GM19328 (cell line): ENCODE results near the gene RHOH.

Experiments used
- ATAC-seq: cut with Tn5 transposase; IDR thresholded peaks from one replicate; pipeline ENCODE4 v1.9.1; 2021; ENCODE audit warnings: mild to moderate bottlenecking, moderate library complexity; ENCODE audit not compliant: unreplicated experiment

The RHOH gene

DNA sequence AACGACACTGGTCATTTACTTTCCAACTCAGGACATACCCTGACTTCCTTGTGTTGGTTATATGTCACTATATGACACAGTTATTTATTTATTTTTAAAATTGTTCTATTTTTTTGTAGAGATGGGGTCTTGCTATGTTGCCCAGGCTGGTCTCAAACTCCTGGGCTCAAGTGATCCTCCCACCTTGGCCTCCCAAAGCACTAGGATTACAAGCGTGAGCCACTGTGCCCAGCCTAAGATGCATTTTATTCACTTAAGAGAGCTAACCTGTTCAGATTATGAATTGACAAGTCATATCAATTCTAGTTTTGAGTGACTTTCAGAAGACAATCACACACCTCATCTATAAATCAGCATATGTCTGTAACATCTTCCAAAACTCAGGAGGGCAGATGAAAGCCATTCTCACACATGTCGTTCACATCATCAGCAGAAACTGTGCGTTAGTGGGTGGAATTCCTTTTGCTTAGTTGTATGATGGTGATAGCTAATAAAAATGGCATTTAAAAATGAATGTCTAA is 9.4 kb upstream of the RHOH start:
- ATAC-seq, result no peak

- ATAC-seq, result no peak
Measured at GRCh38 chr4:40190019-40190418, 6.8 kb upstream of the RHOH start.

DNA sequence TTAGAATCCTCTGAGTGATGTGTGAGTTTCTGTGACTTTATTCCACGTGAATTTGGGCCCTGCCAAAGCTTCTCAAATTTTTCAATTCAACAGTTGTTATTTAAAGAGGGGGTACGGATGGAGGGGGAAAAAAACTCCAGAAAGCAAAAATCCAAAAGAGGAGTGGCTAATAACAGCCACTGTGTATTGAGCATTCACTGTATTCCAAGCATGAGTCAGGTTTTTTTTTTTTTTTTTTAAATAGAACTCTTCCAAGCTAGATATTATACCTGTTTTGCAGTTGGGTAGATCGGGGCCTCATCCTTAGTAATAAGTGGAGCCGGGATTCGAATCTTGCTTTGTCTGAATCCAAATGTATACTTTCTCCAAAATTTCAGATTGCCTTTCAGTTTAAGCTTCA is 6.4 kb upstream of the RHOH start:
- no peak for ATAC-seq

GRCh38 chr4:40190880-40191815 is 5.7 kb upstream of the RHOH start:
- ATAC-seq, result no peak

GRCh38 chr4:40192114-40193015 is 4.5 kb upstream of the RHOH start:
- peak; percentile 35 for ATAC-seq

DNA sequence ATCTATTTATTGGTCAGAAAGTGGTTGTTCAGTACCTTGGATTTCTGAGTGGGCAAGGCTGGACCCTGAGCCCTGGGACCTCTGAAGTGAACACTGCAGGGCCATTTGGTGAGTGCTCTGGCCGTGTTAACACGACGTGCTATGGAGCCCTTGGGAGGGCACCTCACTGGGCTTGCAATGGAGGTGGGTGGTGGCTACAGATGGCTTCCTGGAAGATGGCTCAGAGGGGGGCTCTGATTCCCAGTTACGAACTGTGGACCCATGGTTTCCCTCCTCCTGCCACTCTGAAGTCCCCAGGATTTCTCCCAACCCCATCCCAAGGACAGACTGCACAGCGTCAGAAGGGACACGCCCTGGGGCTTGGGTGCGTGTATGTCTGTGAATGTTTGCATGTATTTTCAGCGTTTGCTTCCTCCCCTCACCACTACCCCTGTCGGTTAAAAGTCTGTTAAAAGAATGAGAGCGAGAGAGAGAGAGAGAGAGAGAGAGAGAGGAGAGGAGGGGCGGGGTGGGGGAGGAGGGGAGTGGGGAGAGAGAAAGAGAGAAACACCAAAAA is 3.7 kb upstream of the RHOH start:
- ATAC-seq, result peak; percentile 27

DNA sequence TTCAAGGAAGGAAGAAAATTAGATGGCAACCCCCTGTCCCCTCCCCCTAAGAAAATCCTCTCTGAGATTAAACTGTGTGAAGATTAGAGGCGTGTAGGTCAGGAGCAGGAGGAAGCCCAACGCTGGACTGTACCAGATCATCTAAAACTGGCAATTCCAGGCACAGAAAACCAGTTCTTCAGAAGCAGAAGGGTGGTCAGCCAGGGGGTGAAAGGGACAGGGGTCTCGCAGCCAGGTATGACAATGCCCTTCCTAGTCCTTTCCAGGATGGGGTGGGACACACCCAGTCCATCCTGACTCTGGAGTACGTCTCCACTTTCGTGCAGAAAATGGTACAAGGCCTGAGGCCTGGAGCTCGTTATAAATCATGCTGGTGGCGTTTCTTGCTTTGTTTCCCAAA is 3.3 kb upstream of the RHOH start:
- no peak for ATAC-seq

- no peak for ATAC-seq
Measured at GRCh38 chr4:40194602-40195161, 2.1 kb upstream of the RHOH start.

DNA sequence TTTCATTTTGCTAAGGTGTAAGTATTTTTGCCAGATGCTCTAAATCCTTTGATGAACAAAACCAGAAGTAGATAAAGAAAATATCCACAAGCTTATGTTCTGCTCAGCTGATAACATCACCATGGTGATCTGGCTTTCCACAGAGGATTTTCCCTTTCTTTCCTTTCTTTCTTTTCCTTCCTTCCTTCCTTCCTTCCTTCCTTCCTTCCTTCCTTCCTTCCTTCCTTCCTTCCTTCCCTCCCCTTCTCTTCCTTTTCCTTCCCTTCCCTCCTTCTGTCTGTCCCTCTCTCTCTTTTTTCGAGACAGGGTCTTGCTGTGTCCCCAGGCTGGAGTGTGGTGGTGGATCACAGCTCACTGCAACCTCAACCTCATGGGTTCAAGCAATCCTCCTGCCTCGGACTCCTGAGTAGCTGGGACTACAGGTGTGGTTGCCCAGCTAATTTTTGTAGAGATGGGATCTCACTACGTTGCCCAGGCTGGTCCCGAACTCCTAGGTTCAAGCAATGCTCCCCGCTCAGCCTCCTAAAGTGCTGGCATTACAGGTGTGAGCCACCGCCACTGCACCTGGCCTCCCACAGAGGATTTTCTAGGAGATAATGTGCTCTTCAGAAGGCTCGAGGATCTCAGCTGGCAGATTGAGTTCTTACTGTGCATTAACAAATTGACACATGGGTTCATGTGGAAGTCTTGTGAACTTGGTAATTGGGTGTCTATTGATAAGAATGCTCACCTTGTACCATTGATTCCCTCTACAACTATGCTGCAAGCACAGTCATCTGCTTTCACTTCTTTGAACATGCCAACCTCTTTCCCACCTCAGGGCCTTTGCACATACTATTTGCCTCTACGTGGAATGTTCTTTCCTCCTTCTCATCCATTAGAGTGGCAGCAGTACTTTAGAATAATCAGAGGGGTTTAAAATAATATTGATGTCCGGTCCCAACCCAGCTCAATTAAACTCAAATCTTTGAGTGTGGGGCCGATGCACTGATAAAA is 1.4 kb upstream of the RHOH start:
- no peak for ATAC-seq

- ATAC-seq, result no peak
Measured at GRCh38 chr4:40196272-40196671, 559 bp upstream of the RHOH start.

- ATAC-seq, result no peak
Measured at GRCh38 chr4:40197879-40198689, 1.3 kb downstream of the RHOH start.

- no peak for ATAC-seq
Measured at GRCh38 chr4:40199179-40199670, 2.4 kb downstream of the RHOH start.

DNA sequence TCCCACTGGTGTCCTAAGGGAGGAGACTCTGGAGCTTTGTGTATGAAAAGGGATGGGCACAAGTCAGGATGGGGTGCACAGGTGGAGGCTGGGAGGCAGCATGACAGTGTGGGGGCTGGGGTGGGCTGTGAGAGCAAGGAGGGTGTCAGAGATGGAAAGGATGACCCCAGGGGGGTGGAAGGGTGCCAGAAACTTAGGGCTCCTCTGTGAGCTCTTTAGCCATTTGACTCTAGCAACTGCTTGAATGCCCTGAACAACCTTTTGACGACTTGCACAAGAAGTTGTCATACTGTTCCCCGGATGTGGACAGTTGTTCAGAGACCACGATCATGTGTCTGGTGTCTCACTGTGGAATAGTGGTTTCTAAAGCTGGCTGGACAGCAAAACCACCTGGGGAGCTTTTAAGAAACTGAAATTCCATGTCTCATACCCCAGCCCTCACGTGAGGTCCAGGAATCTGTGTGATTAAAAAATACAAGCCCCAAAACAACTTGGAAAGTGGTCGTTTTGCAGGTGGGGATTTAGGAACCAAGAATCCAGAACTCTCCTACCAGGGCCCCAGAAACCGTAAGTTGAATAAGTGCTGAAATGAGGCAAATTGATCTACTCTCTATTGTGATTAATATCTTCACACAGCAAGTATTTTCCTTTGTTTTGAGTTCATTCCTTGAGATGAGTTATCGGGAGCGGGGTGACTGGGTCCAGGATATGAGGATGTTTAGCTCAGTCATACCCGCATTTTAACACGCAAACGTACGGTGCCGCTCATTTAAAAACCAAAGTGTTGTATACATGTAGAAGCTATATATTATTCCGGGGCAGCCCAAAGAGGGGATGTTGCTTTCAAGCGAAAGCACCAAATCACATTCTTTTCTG is 3.4 kb downstream of the RHOH start:
- ATAC-seq, result peak; percentile 54

GRCh38 chr4:40200875-40201801 is 4.3 kb downstream of the RHOH start:
- no peak for ATAC-seq

DNA sequence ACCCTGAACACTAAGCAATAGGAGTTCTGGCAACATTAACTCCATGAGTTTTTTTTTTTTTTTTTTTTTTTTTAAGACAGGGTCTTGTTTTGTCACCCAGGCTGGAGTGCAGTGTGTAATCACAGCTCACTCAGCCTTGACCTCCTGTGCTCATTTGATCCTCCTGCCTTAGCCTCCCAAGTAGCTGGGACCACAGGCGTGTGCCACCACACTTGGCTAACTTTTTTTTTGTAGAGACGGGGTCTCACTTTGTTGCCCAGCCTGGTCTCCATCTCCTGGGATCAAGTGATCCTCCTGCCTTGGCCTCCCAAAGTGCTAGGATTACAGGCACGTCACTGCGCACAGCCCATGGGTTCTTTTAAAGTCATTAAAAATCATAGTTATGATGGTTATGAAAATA is 5.1 kb downstream of the RHOH start:
- no peak for ATAC-seq

GRCh38 chr4:40202474-40202873 is 5.6 kb downstream of the RHOH start:
- ATAC-seq, result no peak
